HG03060 (cell line): ENCODE results near the gene NDUFB3.

Source experiments
- ATAC-seq: cut with Tn5 transposase; IDR thresholded peaks from one replicate; pipeline ENCODE4 v1.9.1; 2021; ENCODE audit warnings: low read depth, moderate number of reproducible peaks; ENCODE audit not compliant: unreplicated experiment

Gene NDUFB3

GRCh38 chr2:201127152-201127511, 55.3 kb downstream of the NDUFB3 start:
- no peak for ATAC-seq

DNA sequence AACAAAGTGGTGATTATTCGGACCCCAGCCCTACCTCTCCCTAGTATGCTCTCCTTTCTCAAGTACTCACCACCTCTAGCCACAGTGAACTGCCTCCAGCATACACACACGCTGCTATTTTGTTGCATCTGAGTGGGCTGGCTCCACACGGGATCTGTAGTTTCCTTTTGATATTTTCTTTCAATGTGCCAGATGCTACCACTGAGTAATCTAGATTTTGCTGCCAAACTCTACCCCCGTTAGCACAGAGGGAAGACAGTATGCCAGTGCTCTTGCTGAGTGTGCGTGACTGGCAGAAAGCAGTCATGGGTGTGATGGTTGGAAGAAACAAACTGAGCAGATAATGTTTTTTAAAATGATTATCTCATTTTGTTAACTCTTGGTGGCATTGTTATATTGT, 55.8 kb downstream of the NDUFB3 start:
- ATAC-seq: no peak

DNA sequence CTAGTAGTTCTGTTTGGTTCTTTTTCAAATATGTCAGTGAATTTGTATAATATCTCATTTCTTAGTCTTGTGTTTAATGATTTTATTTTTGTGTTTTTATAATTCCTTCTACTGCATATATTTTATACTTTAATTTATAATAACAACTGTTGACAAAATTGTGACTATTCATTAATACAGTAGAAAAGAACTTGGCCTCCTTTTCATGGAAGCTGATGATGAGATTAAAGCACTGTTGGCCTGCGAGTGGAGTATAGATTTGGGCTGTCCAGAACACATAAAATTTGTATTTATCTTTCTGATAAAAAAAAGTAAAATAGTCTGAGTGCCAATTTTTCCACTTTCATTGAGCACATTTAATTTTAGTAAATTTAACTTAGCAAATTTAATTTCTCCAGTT, 56.2 kb downstream of the NDUFB3 start:
- no peak for ATAC-seq

- ATAC-seq: no peak
Observed at GRCh38 chr2:201128933-201129505, 57.2 kb downstream of the NDUFB3 start.

DNA sequence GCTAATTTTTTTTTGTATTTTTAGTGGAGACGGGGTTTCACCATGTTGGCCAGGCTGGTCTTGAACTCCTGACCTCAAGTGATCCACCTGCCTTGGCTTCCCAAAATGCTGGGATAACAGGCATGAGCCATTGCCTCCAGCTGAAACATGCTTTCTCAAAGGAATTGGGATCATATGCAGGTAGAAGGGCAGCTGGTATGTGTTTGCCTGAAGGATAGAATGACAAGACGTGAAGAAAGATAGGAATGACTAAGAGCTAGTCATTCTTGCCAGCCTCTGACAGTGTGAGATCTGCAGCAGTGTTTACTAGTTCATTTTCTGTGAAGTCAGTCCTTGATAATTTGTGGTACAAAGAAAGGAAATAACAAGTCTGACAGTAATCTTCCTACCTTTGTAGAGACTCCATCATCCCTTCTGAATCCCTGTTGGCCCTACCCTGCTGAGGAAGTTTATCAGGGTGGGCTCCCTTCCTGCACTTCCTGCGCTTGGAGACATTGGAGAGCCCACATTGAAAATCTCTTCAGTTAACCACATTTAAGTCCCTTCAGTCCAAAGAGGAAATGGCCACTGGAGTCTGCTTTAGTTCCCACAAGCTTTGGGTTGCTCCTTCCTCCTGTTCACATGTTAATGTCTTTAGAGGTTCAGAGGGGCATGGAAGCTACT, 58.9 kb downstream of the NDUFB3 start:
- ATAC-seq: no peak

GRCh38 chr2:201132518-201132917, 60.7 kb downstream of the NDUFB3 start:
- ATAC-seq: no peak
